Glomerular endothelial cell (primary cell): Measurements from ENCODE around the gene C3orf70. TPM values are rescaled to one million over a fixed set of nuclear protein-coding genes. Genes with fewer than 3 reads are reported as not detected.

ENCODE experiments used
- DNase-seq: peaks from one replicate; pipeline ENCODE4 v3.0.0-alpha.2; 2011; ENCODE audit warnings: low read depth, low spot score; ENCODE audit errors: extremely low read depth
- total RNA-seq: library from RNA; depleted of rRNA; stranded (reverse); fragments of >200 nt; gene quantifications from 2 replicates; pipeline ENCODE4 v1.2.3, GENCODE V29; 2015

C3orf70 gene
- total RNA-seq, 1 donor from 2014 or later, result 2.7 TPM

- DNase-seq, result no peak
Measured at GRCh38 chr3:185056908-185057307, 96.0 kb downstream of the C3orf70 start.

- DNase-seq, result no peak
Measured at GRCh38 chr3:185052631-185053030, 100.2 kb downstream of the C3orf70 start.

- DNase-seq, result no peak
Measured at GRCh38 chr3:185051801-185052200, 101.1 kb downstream of the C3orf70 start.

GRCh38 chr3:185049710-185050109 lies 103.2 kb downstream of the C3orf70 start:
- no peak for DNase-seq

GRCh38 chr3:185046603-185047002 lies 106.3 kb downstream of the C3orf70 start:
- no peak for DNase-seq

GRCh38 chr3:185046164-185046515 lies 106.7 kb downstream of the C3orf70 start:
- DNase-seq, result no peak

- DNase-seq, result no peak
Measured at GRCh38 chr3:185042312-185043050, 110.4 kb downstream of the C3orf70 start.

GRCh38 chr3:185041540-185041939 lies 111.3 kb downstream of the C3orf70 start:
- no peak for DNase-seq

GRCh38 chr3:185040425-185040824 lies 112.4 kb downstream of the C3orf70 start:
- no peak for DNase-seq

GRCh38 chr3:185037801-185038200 lies 115.1 kb downstream of the C3orf70 start:
- no peak for DNase-seq

- no peak for DNase-seq
Measured at GRCh38 chr3:185030951-185031350, 121.9 kb downstream of the C3orf70 start.

GRCh38 chr3:185030399-185030798 lies 122.5 kb downstream of the C3orf70 start:
- DNase-seq, result no peak

- no peak for DNase-seq
Measured at GRCh38 chr3:185029086-185029485, 123.8 kb downstream of the C3orf70 start.

GRCh38 chr3:185028121-185028520 lies 124.7 kb downstream of the C3orf70 start:
- DNase-seq, result no peak

Other genes with a start within 250 kb of the C3orf70 start
- gene EHHADH, start 101.0 kb upstream of the C3orf70 start, total RNA-seq, result 5.2 and 5.6 TPM in 2 replicates
- gene MAP3K13, start 210.1 kb upstream of the C3orf70 start, total RNA-seq, result 21.5 and 26.8 TPM in 2 replicates